ENCODE results near the gene TMPRSS4.
"Not testable (repeated sequence)": the region's sequence is repeated elsewhere in the genome, so short reads cannot be mapped to it uniquely, and the experiment has no call there.

Gene TMPRSS4

GRCh38 chr11:118057251-118058145, 19.4 kb upstream of the TMPRSS4 start:
- no peak for DNase-seq

DNA sequence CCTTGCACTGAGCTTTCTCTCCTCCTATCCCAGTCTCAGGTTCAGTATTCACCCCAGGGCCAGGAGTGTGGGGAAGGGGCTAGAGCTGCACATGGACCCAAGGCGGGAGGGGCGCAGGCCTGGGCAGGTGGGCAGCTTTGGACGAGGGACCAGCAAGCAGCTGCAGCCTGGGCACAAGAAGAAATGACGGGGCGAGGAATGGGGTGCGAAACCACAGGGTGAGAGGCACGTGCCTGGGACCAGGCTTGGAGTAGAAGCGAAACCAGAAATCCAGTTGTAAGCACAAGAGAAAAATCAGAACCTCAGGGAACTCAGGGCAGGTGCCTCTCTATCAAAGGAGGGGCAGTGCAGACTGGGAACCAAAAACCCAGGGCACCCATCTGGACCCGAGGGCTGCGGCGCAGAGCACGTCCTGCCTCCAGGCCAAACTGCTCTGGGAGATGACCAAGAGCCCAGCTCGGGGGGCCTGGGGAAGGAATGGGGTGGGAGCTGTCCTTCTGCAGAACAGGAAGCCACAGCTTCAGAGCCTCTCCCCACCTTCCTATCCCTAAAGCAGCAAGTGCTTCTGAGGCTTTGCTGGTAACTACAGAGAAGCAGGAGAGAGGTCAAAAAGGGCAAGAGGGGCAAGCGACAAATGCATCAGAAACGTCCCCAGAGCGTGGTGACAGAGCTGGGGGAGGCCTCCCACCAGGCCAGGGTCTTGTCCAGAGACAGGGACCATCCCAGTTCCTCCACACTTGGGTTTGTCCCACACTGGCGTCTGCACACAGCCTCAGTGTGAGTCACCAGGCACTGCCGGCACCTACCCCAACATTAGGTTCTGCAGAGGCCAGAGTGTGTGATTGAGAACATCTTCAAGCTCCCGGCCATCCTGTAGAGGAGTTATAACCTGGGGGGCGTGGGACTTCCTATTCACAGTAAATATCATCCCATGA, 18.3 kb upstream of the TMPRSS4 start:
- DNase-seq = no peak

GRCh38 chr11:118059246-118059940, 17.5 kb upstream of the TMPRSS4 start:
- no peak for DNase-seq

- no peak for DNase-seq
Observed at GRCh38 chr11:118060081-118060661, 16.7 kb upstream of the TMPRSS4 start.

DNA sequence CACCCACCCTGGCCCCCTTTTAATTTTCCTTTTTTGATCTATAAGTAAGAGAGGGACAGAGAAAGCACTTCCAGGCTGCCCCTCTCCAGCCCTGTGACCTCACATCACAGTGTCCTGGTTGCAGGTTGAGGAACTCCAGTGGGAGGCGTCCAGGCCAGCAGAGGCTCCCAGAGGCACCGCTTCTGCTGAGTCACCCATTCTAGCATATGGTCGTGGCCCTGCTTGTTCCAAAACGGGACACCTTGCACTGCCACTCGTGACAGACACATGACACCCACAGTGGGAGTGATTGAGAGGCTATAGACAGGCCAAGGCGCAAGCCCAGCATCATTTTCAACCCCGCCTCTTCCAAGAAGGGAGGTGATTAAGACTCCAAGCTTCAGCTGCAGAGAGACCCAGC, 16.0 kb upstream of the TMPRSS4 start:
- no peak for DNase-seq

DNA sequence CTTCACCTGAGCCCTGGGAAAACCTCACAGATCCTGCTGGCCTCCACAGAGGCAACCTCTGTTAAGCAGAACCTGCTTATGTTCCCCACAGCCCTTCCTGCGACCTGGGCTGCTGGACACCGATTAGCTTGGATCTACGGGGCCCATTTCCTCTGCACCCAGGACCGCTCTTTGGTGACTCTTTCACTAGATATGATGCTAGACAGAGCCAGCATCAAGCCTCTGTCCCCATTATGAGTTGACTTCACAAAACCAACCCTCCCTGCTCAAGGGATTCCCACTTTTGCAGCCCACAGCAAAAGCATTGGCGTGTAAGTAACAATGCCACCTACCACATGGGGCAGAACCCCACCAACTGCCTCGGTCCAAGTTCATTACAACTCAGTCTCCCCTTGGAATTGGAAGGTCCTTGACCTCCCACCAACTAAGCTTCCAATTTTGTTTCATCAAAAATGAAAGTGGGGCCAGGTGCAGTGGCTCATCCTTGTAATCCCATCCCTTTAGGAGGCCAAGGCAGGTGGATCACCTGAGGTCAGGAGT, 15.2 kb upstream of the TMPRSS4 start:
- DNase-seq = no peak

GRCh38 chr11:118062181-118062580, 14.7 kb upstream of the TMPRSS4 start:
- not testable (repeated sequence) for DNase-seq

DNA sequence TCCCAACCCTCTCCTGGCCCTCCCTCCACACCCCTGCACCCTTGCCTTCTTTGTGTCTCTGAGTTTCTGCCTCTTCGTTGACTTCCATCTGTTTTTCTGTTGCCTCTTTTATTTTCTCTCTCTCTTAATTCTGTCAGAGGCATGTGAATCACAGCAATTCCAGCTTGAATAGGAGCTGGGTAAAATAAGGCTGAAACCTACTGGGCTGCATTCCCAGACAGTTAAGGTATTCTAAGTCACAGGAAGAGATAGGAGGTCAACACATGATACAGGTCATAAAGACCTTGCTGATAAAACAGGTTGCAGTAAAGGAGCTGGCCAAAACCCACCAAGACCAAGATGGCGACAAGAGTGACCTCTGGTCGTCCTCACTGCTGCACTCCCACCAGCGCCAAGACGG, 14.2 kb upstream of the TMPRSS4 start:
- DNase-seq = not testable (repeated sequence)

- no peak for DNase-seq
Observed at GRCh38 chr11:118064956-118065355, 11.9 kb upstream of the TMPRSS4 start.

DNA sequence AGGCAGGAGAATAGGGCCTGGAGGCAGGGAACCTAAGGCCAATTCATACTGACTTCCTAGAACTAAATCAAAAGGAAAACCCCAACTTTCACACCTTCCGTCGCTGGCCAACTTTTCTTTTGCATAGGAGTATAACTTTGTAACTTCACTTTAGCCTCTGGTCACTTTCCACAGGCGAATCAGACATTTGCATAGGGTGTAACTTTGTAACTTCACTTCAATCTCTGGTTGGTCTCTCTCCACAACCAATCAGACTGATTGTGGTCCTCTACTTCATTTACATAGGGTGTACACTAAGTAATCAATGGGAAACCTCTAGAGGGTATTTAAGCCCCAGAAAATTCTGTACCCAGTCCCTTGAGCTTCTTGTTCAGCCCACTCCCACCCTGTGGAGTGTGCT, 11.5 kb upstream of the TMPRSS4 start:
- no peak for DNase-seq

DNA sequence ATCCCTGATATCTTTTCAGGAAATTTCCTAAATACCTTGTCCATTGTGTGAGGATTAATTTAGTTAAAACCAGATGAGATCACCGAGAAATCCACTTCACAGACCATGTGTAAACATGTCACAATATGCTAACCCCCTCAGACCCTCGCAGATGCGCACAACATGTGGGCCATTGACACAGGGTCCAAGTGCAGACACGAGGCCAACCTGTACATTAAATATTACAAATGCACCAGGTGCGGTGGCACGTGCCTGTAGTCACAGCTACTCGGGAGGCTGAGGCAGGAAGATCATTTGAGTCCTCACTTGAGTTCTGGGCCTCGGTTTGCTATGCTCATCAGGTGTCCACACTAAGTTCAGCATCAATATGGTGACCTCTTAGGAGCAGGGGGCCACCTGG, 9.9 kb upstream of the TMPRSS4 start:
- DNase-seq = no peak

GRCh38 chr11:118068206-118068944, 8.5 kb upstream of the TMPRSS4 start:
- no peak for DNase-seq

- no peak for DNase-seq
Observed at GRCh38 chr11:118068945-118069612, 7.8 kb upstream of the TMPRSS4 start.

- no peak for DNase-seq
Observed at GRCh38 chr11:118071416-118072030, 5.4 kb upstream of the TMPRSS4 start.

- DNase-seq = no peak
Observed at GRCh38 chr11:118073554-118073953, 3.3 kb upstream of the TMPRSS4 start.

GRCh38 chr11:118074091-118074685, 2.7 kb upstream of the TMPRSS4 start:
- DNase-seq = no peak

DNA sequence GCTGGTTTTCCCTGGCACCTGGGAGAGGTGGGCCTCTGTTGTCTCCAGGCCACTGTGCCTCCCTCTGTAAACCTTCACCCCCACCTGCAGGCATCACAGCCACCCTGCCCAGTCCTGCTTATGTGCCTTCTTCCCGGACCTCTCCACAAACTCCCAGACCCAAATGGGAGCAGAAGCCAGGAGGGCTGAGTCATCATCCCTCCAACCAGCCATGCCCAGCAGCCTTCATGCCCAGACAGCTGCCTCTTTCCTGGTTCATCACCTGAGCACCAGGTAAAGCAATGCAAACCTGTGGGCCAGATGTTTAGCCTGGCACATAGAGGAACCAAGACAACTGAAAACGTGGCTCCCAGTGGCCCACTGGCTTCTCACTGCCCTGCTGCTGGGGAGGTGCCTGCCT, 2.1 kb upstream of the TMPRSS4 start:
- no peak for DNase-seq

DNA sequence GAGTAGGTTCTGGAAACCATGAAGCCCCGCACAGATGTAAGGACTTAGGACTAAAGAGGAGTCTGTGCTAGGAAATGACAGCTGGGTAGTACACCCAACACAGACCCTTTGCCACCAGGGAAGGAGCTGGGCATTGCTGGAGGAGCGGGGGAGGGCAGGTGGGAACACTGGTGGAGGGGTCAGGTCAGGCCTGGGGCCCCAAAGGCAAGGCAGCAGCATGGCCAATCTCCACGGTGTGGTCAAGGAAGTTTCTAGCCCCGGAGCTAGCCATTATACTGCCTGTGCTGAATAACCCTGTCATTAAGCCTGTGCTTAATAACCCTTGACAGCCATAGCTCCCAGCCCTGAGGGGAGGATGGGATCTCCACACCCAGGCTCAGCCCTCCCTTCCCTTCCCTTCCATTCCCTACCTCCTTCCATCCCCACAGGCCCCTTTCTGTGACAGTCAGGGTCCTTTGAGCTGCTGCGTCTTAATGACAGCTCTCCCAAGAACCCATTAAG, 2.1 kb downstream of the TMPRSS4 start:
- DNase-seq = no peak

DNA sequence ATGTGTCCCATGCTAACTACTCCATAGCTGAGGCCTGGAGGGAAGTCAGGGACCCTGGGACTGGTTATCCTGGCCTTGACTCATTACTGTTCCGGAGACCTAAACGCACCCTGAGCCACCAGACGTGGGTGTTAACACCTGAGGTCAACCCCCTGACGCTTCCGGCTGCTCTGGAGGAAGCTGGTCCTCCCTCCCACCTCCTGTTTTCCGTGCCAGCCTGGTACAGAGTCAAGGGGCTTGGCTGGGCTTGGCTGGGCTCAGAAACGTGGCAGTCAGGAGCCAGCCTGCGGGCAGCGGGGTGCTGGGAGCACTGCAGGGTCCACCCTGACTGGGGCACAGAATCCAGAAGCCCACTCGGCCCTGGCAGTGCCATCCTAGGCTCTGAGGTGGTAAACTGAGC, 2.6 kb downstream of the TMPRSS4 start:
- DNase-seq = no peak

DNA sequence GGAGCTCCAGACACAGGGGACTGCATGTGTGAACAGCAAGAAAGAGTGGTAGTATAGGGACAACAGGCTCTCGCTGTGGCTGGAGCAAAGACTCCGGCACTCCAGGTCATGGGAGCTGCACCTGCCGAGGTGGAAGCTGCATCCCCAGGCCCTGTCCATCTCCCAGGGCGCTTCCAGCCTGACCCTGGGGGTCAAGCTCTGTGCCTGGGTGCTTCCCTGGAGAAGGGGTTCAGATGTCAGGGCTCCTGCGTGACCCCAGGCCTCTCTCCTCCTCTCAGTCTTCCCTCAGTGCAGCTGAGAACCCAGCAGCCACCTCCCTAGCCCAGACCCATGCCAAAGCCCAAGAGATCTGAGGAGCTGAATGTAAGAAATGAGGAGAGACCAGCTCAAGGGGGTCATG, 3.4 kb downstream of the TMPRSS4 start:
- no peak for DNase-seq
